Stimulated activated CD8-positive, alpha-beta memory T cell treated with anti-CD3 and anti-CD28 coated beads, Interleukin-4, amount 100 ng/mL, for 24 hours (primary cell): ENCODE measurements around the gene ZNF197.
"Not testable (repeated sequence)": the region's sequence is repeated elsewhere in the genome, so short reads cannot be mapped to it uniquely, and the experiment has no call there.

Experiments
- DNase-seq: peaks from one replicate; pipeline ENCODE4 v3.0.0-alpha.2; 2020; ENCODE audit warnings: low read depth

Gene ZNF197

GRCh38 chr3:44665173-44665572, 40.3 kb downstream of the ZNF197 start:
- DNase-seq, result no peak

DNA sequence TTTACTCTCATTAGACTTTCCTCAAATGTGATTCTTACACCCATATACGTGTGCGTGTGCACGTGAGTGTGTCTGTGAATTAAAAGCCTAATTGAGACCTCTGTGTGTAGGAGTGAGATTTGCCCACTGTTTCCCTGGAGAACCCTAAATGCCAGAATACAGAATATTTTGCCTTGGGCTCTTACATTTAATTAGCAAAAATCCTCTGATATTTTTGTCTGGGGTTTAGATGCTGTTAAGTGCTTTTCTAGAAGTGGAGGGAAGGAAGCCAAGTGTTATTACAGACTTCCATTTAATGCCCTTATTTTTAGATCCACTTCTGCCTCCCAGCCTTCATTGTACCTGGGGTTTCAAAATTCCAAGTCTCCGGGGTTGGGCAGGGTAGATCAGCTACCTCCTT, 41.5 kb downstream of the ZNF197 start:
- DNase-seq, result no peak

DNA sequence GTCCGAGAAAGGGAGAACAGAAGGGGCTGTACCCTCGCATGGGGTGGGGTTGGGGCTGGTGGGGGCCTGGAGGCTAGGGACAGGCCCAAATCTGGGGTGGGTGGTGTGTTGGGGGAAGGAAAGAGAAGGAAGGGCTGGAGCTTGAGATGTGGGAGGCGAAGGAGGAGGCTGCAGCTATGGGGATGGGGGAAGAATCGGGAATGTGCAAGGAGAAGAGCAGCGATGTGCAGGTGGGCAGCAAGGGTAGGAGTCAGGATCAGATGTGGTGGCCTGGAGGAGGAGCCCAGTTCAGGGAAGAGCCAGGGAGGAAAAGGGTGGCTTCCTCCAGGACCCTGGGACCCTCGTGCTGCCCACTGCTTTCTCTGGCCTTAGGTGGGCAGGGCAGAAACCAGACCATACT, 44.9 kb downstream of the ZNF197 start:
- DNase-seq, result no peak

GRCh38 chr3:44673466-44673865, 48.6 kb downstream of the ZNF197 start:
- DNase-seq, result not testable (repeated sequence)

- no peak for DNase-seq
These were observed 49.4 kb downstream of the ZNF197 start for GRCh38 chr3:44674211-44674610.

- DNase-seq, result no peak
These were observed 53.8 kb downstream of the ZNF197 start for GRCh38 chr3:44678480-44679116.

DNA sequence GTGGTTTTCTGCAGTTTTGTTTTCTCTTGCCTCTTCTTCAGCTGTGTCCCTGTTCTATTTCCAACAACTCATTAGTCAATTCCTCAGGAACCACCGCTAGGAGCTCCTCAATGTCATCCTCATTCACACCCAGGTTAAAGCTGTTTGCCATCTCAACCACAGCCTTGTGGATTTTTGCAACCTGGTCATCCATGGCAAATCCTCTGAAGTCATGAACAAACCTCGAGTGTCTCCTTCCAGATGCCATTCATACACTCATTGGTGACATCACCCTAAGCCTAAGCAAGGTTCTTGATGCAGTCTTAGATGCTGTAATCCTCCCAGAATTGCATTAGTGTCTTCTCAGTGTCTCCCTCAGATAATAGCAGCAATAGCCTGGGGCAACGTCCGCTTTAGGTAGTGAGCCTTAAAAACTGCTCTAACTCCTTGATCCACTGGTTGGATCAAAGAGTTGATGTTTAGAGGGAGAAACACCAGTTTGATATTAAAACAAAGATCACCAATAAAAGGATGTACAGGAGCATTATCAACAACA, 56.2 kb downstream of the ZNF197 start:
- DNase-seq, result no peak

DNA sequence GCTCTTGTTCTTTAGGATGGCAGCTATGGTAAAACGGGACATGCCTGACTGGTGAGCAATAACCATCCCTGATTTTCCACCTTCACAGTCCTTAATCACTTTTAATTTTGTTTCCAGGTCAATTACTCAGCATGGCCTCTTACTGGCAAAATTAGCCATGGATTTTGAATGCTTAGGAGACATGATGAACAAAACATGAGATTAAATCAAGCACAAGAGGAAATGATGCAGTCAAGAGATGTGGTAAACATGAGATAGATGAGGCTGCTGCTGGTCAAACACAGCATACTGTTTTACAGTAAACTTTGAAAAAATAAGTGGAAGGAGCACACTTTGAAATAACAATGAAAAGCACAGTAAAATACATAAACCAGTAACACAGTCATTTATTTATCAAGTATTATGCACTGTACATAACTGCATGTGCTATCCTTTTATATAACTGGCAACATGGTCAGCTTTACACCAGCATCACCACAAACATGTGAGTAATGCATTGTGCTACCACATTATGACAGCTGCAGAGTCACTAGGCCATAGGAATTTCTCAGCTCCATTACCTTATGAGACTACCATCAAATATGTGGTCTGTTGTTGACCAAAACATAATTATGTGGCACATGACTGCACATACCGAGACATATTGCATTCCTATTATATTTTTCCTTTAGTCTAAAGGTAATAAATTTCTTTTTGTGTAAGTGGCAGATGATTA, 57.5 kb downstream of the ZNF197 start:
- DNase-seq, result no peak

DNA sequence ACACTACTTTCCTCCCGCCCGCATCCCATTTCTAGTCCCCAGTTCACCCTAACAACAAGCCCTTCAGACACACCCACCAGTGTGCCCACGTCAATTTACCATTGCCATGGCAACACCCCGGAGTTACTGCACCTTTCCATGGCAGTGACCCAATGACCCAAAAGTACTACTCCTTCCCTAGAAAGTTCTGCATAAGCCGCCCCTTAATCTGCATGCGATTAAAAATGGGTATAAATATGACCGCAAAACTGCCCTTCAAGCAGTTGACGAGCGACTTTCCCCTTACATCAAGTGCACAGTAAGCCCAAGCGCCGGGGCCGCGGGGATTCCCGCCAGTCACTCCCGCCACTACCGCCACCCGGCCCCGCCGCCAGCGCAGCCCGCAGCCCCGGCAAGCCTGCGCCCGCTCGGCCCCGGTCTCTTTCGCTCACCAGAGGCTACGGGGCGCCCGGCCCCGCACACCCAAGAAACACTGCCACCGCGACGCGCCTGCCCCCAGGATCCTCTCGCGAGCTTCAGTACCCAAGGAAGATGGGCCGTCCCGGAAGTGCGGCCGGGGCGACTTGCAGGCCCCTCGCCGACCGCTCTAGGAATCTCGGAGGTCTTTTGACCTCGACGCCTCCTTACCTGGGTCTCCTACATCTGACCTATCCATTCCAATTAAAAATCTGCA, 60.4 kb downstream of the ZNF197 start:
- DNase-seq, result peak; percentile 55

- no peak for DNase-seq
These were observed 63.1 kb downstream of the ZNF197 start for GRCh38 chr3:44687898-44688297.
